Activated CD4-positive, CD25-positive, alpha-beta regulatory T cell treated with anti-CD3 and anti-CD28 coated beads, Interleukin-2, amount 50 U/mL, for 24 hours (primary cell): ENCODE data around the gene VDR.

Source experiments
- ATAC-seq, 2 donors: fragments of 150-1000 bp; cut with Tn5 transposase; one replicate each; pipeline ENCODE4 v1.10.0; 2021; ENCODE audit warnings: mild to moderate bottlenecking in 1 of 2, moderate library complexity in 1 of 2

The VDR gene

GRCh38 chr12:47868041-47868440, 36.8 kb downstream of the VDR start:
- no peak for ATAC-seq

DNA sequence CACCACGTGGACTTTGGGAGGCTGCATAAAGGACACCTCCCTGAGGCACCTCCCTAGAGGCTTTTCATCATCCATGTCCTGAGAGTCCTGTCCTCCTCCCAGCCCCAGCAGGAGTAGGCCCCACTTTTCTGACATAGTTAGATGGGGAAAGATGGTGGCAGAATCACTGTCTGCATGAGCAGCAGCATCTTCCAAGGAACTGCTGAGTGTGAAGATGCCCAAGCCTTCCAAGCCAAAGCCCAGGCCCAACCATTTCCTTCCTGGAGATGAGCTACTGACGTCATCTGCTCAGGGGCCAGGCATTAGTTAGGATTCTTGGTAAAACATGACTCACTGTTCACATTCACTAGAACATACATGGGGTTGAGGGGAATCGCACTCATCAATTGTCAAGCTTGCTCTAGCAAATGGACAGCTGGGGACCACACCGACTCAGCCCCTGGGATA, 37.3 kb downstream of the VDR start:
- ATAC-seq = peak; percentile 88 to 90

- no peak for ATAC-seq
Measured at GRCh38 chr12:47864646-47865235, 40.1 kb downstream of the VDR start.

DNA sequence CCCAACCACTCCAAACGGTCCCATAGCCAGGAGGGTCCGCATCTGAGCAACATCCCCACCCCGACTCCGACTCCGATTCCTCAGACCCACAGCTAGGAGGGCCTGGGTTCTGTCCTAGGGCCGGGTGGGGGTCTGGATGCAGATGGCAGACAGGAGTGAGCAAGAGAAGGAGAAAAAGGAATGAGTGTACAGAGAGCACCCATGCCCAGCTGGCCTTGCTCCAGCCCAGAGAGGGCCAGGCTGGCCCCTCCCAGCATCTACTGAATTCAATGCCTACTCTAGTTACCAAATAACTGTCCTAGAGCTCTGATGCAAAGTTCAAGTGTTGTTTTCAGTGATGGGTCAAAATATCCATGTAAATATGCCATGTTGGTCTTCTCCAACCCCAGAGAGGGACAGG, 40.8 kb downstream of the VDR start:
- no peak for ATAC-seq

GRCh38 chr12:47863467-47863866, 41.3 kb downstream of the VDR start:
- no peak for ATAC-seq

GRCh38 chr12:47862881-47863280, 41.9 kb downstream of the VDR start:
- no peak for ATAC-seq

- no peak for ATAC-seq
Measured at GRCh38 chr12:47862167-47862750, 42.5 kb downstream of the VDR start.

DNA sequence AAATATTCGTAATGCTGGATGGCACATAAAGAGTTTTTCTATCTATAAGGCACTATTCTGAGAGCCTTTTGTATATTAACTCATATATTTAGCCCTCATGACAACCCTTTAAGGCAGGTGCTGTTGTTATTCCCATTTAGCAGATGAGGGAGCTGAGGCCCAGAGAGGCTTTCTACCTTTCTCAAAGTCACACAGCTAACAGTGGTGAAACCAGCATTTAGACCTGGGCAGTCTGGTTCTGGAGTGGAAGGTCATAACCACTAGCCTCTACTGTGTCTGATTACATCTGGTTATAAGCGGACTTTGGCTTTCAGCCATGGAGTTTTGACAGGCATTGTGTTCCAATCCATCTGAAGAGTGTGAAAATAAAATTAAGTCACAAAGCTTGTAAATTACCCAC, 43.9 kb downstream of the VDR start:
- peak in 1 of 2 donors; percentile 1 for ATAC-seq

DNA sequence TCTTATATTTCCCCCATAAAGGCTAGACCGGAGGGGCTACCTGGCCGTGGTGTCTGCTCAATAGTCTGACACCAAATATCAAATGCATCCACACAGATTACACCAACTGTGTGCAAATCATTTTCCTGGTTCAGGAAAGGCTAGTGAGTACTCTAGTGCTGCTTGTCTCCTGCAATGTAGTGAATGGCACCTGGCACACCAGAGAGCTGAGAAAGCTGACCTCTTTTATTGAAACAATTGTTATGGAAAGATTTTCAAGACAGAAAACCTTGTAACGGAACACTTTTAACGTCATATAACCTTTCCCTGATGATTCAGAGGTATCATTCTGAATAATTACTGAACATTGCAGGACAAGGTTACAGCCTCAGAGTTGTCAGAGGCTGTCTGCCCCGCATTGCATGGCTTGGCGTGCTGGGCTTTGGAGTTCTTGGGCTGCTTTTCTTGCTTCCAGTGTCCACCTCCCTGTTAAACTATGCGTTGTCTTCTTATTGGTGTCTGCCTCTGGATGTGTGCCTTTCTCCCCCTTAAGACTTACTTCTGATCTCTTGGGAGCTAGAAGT, 44.4 kb downstream of the VDR start:
- peak; percentile 93 to 95 for ATAC-seq

DNA sequence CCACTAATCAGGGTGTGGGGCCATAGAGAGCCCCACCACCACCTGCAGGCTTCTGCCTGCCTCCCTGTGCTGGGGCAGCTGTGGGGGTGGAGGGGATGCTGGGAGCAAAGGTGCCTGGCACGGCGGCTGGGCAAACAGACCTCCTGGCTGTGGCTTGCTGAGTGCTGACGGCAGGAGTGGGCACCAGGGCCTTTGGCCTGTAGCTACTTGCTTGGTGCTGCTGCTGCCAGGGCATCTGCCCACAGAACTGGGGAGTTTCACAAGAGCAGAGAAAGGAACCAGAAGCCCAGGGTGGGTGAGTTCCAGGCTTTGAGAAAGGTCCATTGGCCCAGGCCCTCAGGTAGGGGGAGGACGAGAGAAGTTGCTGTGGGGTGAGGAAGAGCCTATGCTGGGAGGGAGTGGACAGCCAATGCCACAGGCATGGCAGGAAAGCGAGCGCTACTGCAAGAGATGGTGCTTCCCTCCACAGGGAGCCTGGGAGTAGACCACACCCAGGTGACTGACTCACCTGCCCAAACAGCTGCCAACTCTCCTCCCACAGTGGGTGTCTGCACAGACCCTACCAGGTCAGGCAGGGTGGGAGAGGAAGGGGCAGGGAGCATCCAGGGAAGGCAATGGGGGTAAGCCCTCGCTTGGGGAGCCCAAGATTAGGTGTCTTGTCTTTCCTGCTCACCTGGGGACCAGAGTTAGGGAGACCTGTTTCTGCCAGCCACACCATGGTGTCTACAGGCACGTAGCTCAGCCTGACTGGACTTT, 46.1 kb downstream of the VDR start:
- no peak for ATAC-seq

DNA sequence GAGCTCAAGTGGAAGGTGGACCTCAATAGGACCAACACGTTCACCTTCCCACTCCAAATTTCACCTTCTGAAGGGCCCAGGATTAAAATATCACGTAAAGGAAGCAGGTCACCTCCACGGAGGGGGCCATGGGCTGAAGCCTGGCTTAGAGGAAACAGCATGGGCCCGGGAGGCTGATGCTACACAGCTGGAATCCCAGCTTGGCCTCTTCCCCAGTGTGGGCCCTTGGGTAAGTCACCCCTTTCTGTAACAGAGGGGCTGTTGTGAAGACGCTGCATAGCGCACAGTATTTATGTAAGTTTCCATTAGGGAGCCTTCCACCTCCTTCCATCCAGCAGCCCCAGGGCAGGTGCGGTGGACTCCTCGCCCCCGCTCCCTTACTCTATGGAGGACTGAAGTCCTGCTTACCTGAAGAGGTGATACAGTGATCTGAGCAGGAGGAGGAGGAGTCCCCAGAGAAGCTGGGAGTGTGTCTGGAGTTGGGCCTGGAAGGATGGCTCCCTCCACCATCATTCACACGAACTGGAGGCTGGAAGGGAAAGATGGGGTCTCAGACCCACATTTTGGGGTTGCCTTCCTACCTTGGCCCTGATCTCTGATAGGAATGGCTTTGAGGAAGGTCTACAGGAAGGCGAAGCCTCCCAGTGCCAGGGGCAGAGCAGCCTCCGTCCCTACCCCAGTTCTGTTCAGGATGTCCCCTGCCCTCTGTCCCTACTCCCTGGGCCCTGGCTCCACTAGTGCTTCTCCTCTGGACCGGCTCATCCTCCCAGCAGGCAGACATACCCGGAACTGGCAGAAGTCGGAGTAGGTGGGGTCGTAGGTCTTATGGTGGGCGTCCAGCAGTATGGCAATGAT, 47.8 kb downstream of the VDR start:
- ATAC-seq = no peak

- ATAC-seq = no peak
Measured at GRCh38 chr12:47856094-47856493, 48.7 kb downstream of the VDR start.

DNA sequence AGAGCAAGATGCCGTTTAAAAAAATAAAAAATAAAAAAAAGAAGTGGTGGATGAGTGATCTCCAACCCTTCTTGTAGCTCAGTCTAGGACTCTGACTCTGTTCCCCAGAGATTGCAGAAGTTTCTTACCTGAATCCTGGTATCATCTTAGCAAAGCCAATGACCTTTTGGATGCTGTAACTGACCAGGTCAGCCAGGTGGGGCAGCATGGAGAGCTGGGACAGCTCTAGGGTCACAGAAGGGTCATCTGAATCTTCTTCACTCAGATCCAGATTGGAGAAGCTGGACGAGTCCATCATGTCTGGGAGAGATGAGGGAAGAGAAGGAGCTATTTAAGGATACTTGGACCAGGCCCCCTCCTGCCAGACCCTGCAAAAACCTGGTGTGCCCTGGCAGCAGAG, 49.3 kb downstream of the VDR start:
- ATAC-seq = no peak

DNA sequence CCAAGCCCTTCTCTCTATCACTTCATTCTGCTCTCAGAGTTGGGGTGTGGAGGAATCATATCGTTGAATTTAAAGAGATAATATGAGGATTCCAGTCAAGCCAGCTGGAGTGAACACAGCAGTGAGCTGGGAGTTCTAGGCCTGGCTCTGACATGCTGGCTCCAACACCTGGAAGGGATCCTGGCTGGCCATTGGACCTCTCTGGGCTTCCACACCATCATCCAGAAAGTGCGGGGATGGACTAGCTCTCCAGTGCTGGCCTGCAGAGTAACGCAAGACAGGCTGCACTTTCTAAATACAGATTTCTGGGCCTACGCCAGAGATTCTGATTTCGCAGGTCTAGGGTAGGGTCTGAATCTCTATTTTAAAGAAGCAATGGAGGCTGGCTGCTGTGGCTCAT, 50.3 kb downstream of the VDR start:
- ATAC-seq = no peak

- no peak for ATAC-seq
Measured at GRCh38 chr12:47852096-47852571, 52.7 kb downstream of the VDR start.

- ATAC-seq = no peak
Measured at GRCh38 chr12:47851303-47851952, 53.4 kb downstream of the VDR start.

DNA sequence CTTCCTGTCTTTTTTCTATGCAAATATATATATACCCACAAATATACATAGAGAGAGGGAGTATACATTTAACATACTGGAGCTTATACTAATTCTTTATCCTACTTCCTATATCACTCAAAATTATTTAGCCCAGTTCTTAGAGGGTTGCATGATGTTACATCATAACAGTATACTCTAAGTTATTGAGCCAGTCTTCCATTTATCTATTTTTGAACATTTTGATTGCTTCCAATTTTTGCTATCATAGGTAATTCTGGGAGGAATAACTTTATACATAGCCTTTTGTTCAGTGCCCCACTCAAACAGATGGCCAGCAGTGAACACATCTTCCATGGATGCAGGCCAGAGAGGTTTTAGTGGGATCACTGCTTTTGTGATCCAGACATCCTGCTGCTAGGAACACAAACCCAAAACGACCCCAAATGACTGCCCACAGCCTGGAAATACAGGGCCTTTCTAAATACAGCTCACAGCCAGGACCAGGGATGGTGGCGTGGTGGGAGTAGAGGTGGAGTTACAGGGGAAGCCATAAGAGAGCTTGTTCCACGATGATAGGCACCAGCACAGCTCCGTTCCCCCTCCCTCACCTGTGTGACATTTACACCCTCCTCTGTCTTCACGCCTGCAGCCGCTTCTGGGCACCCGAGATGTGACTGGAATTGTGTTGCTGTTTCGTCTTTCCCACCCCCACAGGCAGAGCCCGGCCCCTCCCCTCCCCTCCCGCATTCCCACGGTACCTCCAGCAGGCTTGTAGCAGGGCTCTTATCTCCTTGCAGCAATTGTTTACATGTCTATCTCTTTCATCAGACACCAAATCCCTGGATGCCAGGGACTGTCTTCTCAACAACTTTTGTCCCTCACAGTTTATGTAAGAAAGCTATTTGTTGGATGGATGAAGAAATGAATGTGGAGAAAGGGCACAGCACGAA, 54.4 kb downstream of the VDR start:
- ATAC-seq = no peak

DNA sequence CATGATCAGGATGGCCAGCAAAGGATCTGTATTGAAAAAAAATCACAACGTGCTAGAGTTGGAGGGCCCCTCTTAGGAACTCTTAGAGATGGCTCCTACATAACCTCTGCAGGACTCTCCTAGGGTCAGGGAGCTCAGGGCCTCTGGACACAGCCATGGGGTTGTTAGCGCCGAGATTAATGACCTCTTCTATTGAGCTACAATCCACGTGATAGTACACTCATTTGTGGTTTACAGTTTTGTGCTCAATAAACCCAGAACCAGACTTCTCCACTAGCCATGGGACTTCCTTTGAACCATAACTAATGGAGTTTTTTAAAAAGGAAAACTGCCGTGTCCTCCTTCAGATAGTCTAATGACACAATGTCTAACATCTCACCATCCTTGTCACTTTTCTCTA, 55.5 kb downstream of the VDR start:
- ATAC-seq = no peak

DNA sequence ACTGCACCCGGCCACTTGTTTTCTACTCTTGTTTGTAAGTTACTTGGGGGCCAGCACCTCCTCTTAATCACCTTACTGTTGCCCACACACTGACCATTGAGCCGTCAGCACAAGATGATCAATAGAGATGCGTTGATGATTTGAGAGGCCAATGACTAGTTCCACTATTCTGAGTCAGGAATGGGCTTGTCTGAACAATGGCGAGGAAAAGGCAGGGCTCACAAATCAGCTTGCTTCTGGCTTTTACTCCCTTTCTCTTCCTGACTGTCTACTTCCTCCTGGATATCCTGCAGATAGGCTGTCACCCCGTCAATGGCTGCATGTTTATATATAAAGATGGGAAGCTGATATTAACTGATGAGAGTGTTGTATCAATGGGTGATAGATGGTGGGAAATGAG, 55.9 kb downstream of the VDR start:
- ATAC-seq = no peak

- no peak for ATAC-seq
Measured at GRCh38 chr12:47846294-47846996, 58.3 kb downstream of the VDR start.
